ENCODE results near the gene LRRC53. TPM values are rescaled to one million over a fixed set of nuclear protein-coding genes. Genes with fewer than 3 reads are reported as not detected.

LRRC53 gene
- total and polyA plus RNA-seq, 2 of the 8 experiments (the other 6 are each of a cell fraction or from before 2014, with no cell fraction given), result not detected

GRCh38 chr1:74432325-74432724 lies 80.1 kb downstream of the LRRC53 start:
- H3K56ac ChIP-seq (replicated peaks; ENCODE audit: insufficient read length, low read depth, low read length), result no peak overlapping the region
- H3K9ac ChIP-seq (replicated peaks in 1 of 4; ENCODE audit: extremely low read depth in 1 of 4, low read depth in 3 of 4, low read length in 3 of 4), result no peak overlapping the region
- no peaks in the 10 kb centered on the region for H3K36me3 ChIP-seq (ENCODE audit: control insufficient read depth in 2 of 4, insufficient read depth in 4 of 4, low read length in 3 of 4)
- no peaks in the 10 kb centered on the region for H3K4me1 ChIP-seq (replicated peaks in 1 of 4; ENCODE audit: control insufficient read depth in 3 of 4, insufficient read depth in 4 of 4, low read length in 3 of 4)
- WGBS, 2 experiments (ENCODE audit: extremely low coverage in 1 of 2, insufficient coverage in 1 of 2, insufficient read length in 1 of 2, insufficient replicate concordance in 2 of 2, low coverage in 1 of 2, low lambda C conversion rate in 2 of 2, missing lambda C conversion rate in 1 of 2), result 42% methylated on average over 1 of the region's 1 CpG; no CpG with 5 or more reads in 1 of the 2 experiments
- no peak overlapping the region for H2AK5ac ChIP-seq (ENCODE audit: low read depth, low read length)
- ChIA-PET POLR2A (ENCODE audit: partially characterized antibody) (no interaction called here), CTCF (ENCODE audit: partially characterized antibody) (no interaction called here)
- H3K9me3 ChIP-seq (ENCODE audit: insufficient read depth in 2 of 2, low read depth in 1 of 2, low read length in 1 of 2), result no peaks in the 10 kb centered on the region
- no peak for DNase-seq (ENCODE audit: low read depth in 1 of 2, low spot score in 2 of 2)
- H2AFZ ChIP-seq (ENCODE audit: low read length), result no peak overlapping the region
- no peak for FAIRE-seq
- no peak overlapping the region for H4K5ac ChIP-seq (ENCODE audit: insufficient read length, low read depth, low read length)
- no peaks in the 10 kb centered on the region for H3K23me2 ChIP-seq (ENCODE audit: low read depth, low read length)
- H3K18ac ChIP-seq (ENCODE audit: extremely low read depth, low read length), result no peak overlapping the region
- H3K4ac ChIP-seq (replicated peaks; ENCODE audit: insufficient read length, low read depth, low read length), result no peak overlapping the region
- H4K20me1 ChIP-seq (replicated peaks in 1 of 2; ENCODE audit: control insufficient read depth in 1 of 2, insufficient read depth in 2 of 2, low read length in 2 of 2), result no peaks in the 10 kb centered on the region
- H2BK15ac ChIP-seq (ENCODE audit: low read length), result no peak overlapping the region
- no peak overlapping the region for H3K23ac ChIP-seq (ENCODE audit: insufficient read length)
- no peaks in the 10 kb centered on the region for H3K79me2 ChIP-seq (ENCODE audit: control insufficient read depth in 1 of 2, insufficient read depth in 2 of 2, low read length in 2 of 2)
- no peaks in the 10 kb centered on the region for H3K79me1 ChIP-seq (ENCODE audit: low read depth, low read length)
- H3K27ac ChIP-seq (ENCODE audit: low read depth, low read length), result no peak overlapping the region
- H3K27me3 ChIP-seq (replicated peaks in 1 of 4; ENCODE audit: control insufficient read depth in 3 of 4, extremely low read depth in 1 of 4, insufficient read depth in 3 of 4, low read length in 3 of 4), result no peaks in the 10 kb centered on the region
- H3K4me3 ChIP-seq (ENCODE audit: extremely low read depth in 1 of 4, insufficient read depth in 2 of 4, low read depth in 3 of 4, low read length in 4 of 4), result no peak overlapping the region
- H2BK120ac ChIP-seq (replicated peaks; ENCODE audit: low read depth, low read length), result no peak overlapping the region
- H2BK20ac ChIP-seq (ENCODE audit: low read length), result no peak overlapping the region
- no peak overlapping the region for H4K91ac ChIP-seq (replicated peaks; ENCODE audit: insufficient read length, low read length)
- H2BK5ac ChIP-seq (ENCODE audit: low read depth, low read length), result no peak overlapping the region
- H2BK12ac ChIP-seq (ENCODE audit: low read depth, low read length), result no peak overlapping the region
- no peak overlapping the region for H3K4me2 ChIP-seq (ENCODE audit: insufficient read depth in 1 of 2, low read depth in 2 of 2, low read length in 2 of 2)
- no peak overlapping the region for H4K8ac ChIP-seq (ENCODE audit: extremely low read depth, insufficient read depth, low read length)
- H3K14ac ChIP-seq (ENCODE audit: insufficient read length), result no peak overlapping the region
- TF ChIP-seq CTBP2 (IDR thresholded peaks at IDR 0.05; ENCODE audit: borderline replicate concordance, insufficient read depth, insufficient read length, low read length), result no peak
- no peak for TF ChIP-seq RAD21 (IDR thresholded peaks at IDR 0.05 in 1 of 2, conservative IDR thresholded peaks at IDR 0.05 in 1 of 2; ENCODE audit: low read depth in 2 of 2, low read length in 2 of 2)
- TF ChIP-seq RFX5 (IDR thresholded peaks at IDR 0.05; ENCODE audit: borderline replicate concordance, low read depth, low read length), result no peak
- TF ChIP-seq POU5F1 (IDR thresholded peaks at IDR 0.05; ENCODE audit: low read depth, low read length), result no peak
- no peak for TF ChIP-seq SP2 (IDR thresholded peaks at IDR 0.05; ENCODE audit: low read length)
- TF ChIP-seq ZNF274 (IDR thresholded peaks at IDR 0.05; ENCODE audit: borderline replicate concordance, extremely low read depth, low read length), result no peak
- no peak for TF ChIP-seq CEBPB (IDR thresholded peaks at IDR 0.05; ENCODE audit: low read depth, low read length)
- TF ChIP-seq CHD2 (IDR thresholded peaks at IDR 0.05; ENCODE audit: low read length), result no peak
- TF ChIP-seq ATF2 (IDR thresholded peaks at IDR 0.05; ENCODE audit: low read length), result no peak
- TF ChIP-seq, protein P1, sequence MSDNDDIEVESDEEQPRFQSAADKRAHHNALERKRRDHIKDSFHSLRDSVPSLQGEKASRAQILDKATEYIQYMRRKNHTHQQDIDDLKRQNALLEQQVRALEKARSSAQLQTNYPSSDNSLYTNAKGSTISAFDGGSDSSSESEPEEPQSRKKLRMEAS (IDR thresholded peaks at IDR 0.05), result no peak
- TF ChIP-seq RBBP5 (IDR thresholded peaks at IDR 0.05; ENCODE audit: borderline replicate concordance, low read depth, low read length), result no peak
- no peak for TF ChIP-seq SIX5 (IDR thresholded peaks at IDR 0.05; ENCODE audit: low read depth, low read length)
- TF ChIP-seq POLR2AphosphoS5 (IDR thresholded peaks at IDR 0.05; ENCODE audit: low read depth, low read length), result no peak

Measured in H1 (cell line).